Dedifferentiated amniotic fluid mesenchymal stem cell (primary cell): ENCODE results near the gene ISG15.
A peak's percentile ranks its signal among the peaks of the same experiment; 100 is the strongest.
"Not testable (repeated sequence)": the region's sequence is repeated elsewhere in the genome, so short reads cannot be mapped to it uniquely, and the experiment has no call there.

Experiments
- DNase-seq: peaks from one replicate; pipeline ENCODE4 v3.0.0-alpha.2; 2016; ENCODE audit errors: extremely low spot score

ISG15 gene

DNA sequence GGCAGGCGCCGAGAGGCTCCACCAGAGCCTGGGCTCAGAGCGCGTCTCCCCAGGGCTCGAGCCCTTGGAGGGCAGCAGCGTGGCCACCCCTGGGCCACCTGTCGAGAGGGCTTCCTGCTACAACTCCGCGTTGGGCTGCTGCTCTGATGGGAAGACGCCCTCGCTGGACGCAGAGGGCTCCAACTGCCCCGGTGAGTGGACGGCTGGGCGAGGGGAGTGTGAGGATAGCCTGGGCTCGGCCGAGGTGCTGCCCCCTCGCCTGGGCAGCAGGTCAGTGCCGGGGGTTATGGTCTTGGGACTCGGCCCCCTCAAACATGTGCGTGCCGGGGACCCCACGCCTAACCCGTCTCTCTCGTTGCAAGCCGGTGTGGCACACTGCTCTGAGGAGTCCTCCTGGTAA is 33.5 kb downstream of the ISG15 start:
- DNase-seq = no peak

DNA sequence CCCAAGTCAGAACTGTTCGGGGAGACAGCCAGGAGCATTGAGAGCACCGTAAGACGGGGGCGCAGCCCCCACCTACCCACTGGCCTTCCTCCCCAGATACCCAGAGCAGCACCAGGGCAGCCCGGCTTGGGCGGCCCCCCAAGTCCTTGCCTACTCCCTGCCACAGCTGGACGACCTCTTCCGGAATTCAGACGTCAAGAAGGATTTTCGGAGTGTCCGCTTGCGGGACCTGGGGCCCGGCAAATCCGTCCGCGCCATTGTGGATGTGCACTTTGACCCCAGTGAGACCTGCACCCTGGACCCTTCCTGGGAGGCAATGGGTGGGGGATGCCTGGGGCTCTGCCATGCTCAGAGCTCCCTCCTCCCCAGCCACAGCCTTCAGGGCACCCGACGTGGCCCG is 34.1 kb downstream of the ISG15 start:
- DNase-seq = no peak

DNA sequence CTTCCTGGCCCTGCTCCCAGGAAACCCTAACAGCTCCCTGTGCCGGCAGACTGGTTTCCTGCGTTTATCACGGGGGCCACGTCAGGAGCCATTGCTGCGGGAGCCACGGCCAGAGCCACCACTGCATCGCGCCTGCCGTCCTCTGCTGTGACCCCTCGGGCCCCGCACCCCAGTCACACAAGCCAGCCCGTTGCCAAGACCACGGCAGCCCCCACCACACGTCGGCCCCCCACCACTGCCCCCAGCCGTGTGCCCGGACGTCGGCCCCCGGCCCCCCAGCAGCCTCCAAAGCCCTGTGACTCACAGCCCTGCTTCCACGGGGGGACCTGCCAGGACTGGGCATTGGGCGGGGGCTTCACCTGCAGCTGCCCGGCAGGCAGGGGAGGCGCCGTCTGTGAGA is 34.7 kb downstream of the ISG15 start:
- DNase-seq = no peak

DNA sequence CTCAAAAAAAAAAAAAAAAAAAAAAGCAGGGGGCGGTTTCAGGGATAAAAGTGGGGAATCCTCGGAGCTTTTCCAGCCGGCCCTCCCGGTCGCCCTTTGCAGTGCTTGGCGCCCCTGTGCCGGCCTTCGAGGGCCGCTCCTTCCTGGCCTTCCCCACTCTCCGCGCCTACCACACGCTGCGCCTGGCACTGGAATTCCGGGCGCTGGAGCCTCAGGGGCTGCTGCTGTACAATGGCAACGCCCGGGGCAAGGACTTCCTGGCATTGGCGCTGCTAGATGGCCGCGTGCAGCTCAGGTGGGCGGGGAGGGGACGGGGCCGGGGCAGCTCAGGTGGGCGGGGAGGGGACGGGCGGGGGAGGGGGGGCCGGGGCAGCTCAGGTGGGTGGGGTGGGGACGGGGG is 35.5 kb downstream of the ISG15 start:
- no peak for DNase-seq

DNA sequence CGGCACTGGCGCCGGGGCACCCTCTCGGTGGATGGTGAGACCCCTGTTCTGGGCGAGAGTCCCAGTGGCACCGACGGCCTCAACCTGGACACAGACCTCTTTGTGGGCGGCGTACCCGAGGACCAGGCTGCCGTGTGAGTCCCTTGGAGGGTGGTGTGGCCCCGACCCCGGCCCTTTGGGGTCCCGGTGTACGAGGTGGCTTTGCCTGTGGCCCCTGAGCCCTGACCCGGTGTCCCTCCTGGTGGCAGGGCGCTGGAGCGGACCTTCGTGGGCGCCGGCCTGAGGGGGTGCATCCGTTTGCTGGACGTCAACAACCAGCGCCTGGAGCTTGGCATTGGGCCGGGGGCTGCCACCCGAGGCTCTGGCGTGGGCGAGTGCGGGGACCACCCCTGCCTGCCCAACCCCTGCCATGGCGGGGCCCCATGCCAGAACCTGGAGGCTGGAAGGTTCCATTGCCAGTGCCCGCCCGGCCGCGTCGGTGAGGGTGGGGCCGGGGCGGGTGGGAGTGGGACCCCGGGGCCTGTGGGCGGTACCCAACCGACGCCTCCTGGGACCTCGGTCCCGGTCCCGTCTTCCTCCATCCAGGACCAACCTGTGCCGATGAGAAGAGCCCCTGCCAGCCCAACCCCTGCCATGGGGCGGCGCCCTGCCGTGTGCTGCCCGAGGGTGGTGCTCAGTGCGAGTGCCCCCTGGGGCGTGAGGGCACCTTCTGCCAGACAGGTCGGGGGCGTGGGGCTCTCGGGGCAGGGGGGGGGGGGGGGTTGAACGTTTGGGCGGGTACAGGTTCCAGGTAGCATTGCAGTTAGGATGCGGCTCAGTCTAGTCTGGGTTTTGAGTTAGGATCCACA is 36.2 kb downstream of the ISG15 start:
- no peak for DNase-seq

DNA sequence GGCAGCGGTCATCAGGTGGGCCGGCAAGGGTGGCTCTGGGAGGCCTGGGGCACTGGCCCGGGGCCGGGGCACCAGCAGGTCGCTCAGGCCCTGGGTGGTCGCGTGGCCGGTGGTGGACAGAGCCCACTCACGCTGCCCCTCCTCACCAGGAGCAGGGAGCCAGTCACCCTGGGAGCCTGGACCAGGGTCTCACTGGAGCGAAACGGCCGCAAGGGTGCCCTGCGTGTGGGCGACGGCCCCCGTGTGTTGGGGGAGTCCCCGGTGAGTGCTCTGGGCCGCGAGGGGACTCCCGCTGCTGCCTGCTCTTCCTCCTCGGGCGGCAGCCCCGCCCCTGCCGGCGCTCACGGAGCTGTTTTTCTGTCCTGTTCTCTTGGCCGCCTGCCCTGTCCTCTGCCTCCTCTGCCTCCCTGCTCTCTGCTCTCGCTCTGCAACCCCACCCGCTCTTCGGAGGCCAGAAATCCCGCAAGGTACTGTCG is 37.3 kb downstream of the ISG15 start:
- DNase-seq = no peak

DNA sequence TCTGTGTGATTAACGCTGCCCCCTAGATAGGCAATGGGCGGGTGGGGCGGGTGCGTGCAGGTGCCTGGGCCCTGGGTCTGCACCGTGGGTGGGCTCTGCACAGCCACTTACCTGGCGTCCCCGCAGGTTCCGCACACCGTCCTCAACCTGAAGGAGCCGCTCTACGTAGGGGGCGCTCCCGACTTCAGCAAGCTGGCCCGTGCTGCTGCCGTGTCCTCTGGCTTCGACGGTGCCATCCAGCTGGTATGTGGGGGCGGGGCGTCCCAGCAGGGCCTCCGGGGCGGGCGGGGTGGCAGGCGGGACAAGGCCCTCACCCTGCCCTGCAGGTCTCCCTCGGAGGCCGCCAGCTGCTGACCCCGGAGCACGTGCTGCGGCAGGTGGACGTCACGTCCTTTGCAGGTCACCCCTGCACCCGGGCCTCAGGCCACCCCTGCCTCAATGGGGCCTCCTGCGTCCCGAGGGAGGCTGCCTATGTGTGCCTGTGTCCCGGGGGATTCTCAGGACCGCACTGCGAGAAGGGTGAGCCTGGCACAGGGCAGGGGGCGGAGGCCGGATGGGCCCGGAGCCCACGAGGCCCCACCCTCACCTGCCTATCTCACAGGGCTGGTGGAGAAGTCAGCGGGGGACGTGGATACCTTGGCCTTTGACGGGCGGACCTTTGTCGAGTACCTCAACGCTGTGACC is 38.0 kb downstream of the ISG15 start:
- no peak for DNase-seq

DNA sequence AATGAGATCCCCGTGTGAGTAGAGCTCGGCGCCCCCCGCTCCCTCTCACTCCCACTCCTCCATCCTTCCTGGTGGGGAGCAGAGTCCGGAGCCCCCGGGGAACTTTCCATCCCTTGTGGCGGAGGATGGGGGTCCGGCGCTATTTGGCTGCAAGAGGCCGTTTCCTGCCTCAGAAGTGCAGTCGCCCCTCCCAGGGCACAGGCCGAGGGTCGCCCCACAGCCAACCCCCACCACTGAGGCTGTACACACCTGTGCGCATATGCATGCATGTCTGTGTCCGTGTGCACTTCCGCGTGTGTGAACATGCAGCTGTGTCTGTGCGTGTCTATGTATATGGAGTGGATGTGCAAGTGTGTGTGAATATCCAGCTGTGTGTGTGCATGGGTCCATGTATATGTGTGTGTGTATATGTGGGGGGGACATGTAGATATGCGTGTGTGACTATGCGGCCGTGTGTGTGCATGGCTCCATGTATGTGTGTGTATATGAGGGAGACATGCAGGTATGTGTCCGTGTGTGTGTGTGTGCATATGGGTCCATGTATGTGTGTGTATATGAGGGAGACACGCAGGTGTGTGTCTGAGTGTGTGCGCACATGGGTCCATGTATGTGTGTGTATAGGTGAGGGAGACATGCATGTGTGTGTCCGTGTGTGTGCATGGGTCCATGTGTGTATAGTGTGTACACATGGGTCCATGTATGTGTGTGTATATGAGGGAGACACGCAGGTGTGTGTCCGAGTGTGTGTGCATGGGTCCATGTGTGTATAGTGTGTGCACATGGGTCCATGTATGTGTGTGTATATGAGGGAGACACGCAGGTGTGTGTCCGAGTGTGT is 38.9 kb downstream of the ISG15 start:
- no peak for DNase-seq

DNA sequence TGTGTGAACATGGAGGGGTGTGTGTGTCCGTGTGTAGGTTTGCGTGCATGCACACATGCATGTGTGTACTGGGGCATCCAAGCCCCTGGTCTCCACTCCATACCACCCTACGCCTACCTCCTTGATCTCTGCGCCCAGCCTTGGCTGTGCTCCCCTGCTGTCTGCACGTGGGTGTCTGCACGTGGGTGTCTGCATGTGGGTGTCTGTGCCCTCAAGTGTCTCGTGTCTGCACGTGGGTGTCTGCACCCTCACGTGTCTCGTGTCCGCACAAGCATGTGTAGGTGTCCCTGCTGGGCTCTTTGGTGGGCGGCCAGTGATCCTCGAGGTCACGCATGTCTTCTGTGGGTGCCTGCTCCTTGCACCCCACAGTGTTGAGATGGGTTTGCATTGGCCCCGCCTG is 39.7 kb downstream of the ISG15 start:
- no peak for DNase-seq

DNA sequence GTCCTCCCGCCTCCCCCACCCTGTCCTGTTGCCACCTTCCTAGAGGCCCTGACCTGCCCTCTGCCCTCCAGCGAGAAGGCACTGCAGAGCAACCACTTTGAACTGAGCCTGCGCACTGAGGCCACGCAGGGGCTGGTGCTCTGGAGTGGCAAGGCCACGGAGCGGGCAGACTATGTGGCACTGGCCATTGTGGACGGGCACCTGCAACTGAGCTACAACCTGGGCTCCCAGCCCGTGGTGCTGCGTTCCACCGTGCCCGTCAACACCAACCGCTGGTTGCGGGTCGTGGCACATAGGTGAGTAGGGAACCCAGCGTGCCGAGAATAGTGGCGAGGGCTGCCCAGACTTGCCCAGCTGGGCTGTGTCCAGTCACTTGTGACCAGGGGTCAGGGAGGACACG is 40.4 kb downstream of the ISG15 start:
- DNase-seq = no peak

DNA sequence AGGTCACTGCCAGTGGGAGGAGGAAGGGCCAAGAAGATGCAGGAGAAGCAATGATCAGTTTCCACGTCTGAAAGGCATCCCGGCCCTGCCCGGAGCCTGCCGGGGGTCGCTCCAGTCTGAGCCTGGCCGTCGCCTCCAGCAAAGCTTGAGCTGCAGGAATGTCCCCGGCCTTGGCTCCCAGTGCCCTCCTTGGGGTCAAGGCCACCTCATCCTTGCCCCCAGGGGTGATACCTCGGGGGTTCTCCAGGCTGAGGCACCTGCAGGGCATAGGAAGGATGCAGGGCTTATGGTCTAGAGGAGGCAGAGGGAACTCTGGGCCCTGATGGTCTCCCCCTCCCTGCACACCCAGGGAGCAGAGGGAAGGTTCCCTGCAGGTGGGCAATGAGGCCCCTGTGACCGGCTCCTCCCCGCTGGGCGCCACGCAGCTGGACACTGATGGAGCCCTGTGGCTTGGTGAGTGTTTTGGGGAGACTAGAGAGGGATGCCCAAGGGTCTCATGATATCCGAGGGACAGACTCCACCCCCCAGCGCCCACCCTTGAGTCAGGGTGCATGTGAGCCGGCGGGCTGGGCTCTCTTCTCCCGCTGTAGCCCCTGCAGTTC is 40.9 kb downstream of the ISG15 start:
- DNase-seq = no peak

DNA sequence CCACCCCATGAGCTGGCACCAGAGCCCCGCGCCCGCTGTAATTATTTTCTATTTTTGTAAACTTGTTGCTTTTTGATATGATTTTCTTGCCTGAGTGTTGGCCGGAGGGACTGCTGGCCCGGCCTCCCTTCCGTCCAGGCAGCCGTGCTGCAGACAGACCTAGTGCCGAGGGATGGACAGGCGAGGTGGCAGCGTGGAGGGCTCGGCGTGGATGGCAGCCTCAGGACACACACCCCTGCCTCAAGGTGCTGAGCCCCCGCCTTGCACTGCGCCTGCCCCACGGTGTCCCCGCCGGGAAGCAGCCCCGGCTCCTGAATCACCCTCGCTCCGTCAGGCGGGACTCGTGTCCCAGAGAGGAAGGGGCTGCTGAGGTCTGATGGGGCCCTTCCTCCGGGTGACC is 41.7 kb downstream of the ISG15 start:
- no peak for DNase-seq

DNA sequence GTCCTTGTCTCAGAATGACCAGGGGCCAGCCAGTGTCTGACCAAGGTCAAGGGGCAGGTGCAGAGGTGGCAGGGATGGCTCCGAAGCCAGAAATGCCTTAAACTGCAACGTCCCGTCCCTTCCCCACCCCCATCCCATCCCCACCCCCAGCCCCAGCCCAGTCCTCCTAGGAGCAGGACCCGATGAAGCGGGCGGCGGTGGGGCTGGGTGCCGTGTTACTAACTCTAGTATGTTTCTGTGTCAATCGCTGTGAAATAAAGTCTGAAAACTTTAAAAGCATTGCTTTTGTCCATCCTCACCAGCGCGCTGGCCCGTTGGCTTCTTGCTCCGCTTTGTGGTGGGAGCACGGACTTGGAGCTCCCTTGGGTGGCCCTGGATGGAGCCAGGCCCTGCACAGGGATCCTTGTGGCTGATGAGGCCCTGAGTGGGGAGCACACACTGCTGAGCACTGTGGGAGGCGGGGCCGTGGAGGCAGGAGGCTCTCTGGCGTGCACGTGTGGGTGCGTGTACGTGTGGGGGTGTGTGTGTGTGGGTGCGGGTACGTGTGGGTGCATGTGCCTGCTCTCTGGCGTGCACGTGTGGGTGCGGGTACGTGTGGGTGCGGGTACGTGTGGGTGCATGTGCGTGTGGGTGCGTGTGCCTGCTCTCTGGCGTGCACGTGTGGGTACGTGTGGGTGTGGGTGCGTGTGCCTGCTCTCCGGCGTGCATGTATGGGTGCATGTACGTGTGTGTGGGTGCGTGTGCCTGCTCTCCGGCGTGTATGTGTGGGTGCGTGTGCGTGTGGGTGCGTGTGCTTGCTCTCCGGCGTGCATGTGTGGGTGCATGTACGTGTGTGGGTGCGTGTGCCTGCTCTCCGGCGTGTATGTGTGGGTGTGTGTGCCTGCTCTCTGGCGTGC is 42.8 kb downstream of the ISG15 start:
- no peak for DNase-seq

DNA sequence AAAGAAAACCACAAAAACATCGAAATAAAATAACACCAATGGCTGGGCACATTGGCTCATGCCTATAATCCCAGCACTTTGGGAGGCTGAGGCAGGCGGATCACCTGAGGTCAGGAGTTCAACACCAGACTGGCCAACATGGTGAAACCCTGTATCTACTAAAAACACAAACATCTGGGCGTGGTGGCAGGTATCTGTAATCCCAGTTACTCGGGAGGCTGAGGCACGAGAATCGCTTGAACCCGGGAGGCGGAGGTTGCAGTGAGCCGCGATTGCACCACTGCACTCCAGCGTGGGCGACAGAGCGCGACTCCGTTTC is 44.4 kb downstream of the ISG15 start:
- not testable (repeated sequence) for DNase-seq

DNA sequence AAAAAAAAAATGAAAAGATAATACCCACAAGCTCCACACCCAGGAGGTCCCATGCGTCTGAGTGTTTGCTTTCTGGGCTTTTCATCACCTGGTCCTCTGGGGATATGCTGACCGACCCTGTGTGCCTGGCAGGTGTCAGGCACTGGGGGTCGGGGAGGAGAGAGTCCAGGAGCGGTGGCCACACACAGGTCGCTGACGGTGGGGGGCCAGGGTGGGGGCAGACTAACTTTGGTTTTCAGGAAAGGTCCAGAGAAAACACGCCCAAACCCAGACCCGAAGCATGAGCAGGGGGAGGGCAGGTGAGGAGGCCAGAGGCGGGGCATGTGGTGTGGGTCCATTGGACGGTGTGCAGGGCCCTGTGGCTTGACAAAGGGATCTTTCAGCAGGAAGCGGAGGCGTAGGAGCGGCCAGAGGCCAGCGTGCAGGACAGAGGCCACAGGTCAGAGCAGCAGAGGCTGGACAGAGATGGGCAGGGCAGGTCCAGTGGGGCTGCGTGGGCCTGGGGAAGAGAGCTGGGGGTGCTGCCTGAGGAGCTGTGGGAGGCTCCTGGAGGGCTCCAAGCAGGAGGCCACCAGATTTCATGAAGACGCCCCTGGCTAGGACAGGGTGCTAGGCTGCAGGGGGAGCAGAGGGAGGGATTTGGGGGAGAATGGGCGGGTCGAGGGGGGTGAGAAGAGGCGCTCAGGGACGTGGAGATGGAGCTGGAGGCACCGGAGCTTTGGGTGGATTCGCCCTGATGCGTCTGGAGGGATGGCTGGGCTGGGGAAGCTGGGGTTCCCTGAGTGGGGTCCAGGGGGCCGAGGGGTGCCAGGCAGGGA is 45.0 kb downstream of the ISG15 start:
- no peak for DNase-seq

DNA sequence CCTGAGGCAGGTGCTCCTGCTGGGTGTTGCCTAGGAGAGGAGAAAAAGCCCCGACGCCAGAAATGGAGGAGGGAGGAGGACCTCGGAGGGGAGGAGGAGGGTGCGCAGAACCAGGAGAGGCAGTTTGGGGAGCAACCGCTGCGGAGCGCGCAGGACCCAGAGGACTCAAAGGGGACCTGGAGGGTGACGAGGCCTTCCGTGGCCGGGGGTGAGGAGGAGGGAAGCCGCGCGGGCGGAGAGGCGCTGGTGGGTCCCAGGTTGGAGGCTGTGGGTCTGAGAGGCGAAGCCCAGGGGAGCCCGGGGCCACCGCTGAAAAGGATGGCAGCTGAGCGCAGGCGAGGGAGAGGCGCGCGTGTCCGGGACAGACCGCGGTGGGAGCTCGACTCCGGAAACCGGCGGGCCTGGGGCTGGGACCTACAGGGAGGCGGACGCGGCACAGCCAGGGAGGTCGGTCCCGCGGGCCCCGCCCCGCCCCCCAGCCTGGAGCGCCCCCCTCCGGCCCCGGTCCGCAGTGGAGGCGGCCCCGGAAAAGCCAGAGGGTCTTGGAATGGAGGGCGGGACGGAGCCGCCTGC is 45.7 kb downstream of the ISG15 start:
- no peak for DNase-seq

DNA sequence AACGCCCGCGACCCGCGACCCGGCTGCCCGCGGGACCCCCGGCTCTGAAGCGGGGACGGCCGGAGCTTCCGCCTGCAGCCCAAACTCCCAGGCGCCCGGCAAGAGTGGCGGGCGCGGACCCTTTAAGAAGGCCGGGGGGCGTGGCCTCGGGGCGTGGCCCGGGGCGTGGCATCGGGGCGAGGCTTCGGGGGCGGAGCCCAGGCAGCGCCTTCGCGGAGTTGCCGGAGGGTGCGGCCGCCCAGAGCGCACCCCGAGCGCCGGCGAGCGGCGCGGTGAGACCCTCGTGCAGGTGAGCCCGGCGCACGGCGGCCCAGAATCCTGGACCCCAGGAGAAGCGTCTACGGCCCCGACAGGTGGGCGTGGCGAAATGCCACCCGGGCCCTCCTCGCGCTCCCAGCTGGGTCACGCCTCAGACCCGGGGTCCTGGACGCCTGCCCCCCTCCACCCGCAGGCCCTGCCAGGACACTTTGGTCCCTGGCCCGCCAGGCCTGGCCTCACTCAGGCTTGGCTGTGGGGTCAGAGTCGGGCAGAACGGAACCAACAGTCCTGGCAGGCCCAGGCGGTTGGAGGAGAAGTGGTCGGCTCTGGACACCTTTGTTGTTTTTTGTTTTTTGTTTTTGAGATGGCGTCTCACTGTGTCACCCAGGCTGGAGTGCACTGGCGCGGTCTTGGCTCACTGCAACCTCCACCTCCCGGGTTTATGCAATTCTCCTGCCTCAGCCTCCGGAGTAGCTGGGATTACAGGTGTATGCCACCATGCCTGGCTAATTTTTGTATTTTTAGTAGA is 46.4 kb downstream of the ISG15 start:
- DNase-seq = peak; percentile 33

DNA sequence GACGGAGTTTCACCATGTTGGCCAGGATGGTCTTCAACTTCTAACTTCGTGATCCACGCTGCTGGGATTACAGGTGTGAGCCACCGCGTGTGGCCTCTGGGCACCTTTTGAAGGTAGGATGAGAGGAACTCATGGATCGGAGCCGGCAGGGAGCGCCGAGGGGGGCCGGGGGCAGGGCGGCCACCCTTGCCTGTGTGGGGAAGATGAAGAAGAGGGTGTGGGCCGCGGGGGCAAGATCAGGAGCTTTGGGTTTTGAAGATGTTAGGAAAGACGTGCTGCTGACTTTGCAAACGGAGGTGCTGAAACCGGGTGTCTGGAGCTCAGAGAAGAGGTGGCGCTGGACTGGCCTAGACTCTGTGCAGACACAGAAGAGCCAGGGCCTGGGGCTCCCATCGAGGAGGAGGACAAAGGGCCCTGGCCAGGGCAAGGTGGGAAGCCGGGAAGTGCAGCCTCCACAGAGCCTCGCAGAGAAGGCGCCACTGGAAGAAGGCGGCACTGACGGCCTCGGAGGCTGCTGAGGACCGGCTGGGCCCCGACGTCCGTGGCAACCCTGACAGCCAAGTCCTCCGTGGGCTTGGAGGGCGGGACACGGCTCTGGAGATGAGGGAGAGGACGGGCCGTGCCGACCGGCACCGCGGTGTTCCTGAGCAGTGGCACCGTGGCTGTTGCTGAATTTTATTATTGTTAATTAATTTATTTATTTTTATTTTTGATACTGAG is 47.1 kb downstream of the ISG15 start:
- no peak for DNase-seq
